ENCODE data around the gene SRXN1.

SRXN1 gene

GRCh38 chr20:635893-636338 is 17.1 kb downstream of the SRXN1 start:
- DNase-seq (ENCODE audit: low spot score), result no peak

- no peak for DNase-seq (ENCODE audit: low spot score)
Measured at GRCh38 chr20:635028-635892, 17.7 kb downstream of the SRXN1 start.

GRCh38 chr20:634148-634925 is 18.7 kb downstream of the SRXN1 start:
- DNase-seq (ENCODE audit: low spot score), result no peak

GRCh38 chr20:631101-631500 is 21.9 kb downstream of the SRXN1 start:
- no peak for DNase-seq (ENCODE audit: low spot score)

- DNase-seq (ENCODE audit: low spot score), result no peak
Measured at GRCh38 chr20:626579-626978, 26.4 kb downstream of the SRXN1 start.

GRCh38 chr20:625360-625932 is 27.6 kb downstream of the SRXN1 start:
- no peak for DNase-seq (ENCODE audit: low spot score)

GRCh38 chr20:623704-624103 is 29.3 kb downstream of the SRXN1 start:
- no peak for DNase-seq (ENCODE audit: low spot score)

- no peak for DNase-seq (ENCODE audit: low spot score)
Measured at GRCh38 chr20:623021-623420, 30.0 kb downstream of the SRXN1 start.

GRCh38 chr20:622161-622560 is 30.8 kb downstream of the SRXN1 start:
- no peak for DNase-seq (ENCODE audit: low spot score)

- DNase-seq (ENCODE audit: low spot score), result no peak
Measured at GRCh38 chr20:621125-621756, 31.8 kb downstream of the SRXN1 start.

GRCh38 chr20:620246-620645 is 32.8 kb downstream of the SRXN1 start:
- DNase-seq (ENCODE audit: low spot score), result no peak

GRCh38 chr20:618980-619379 is 34.0 kb downstream of the SRXN1 start:
- no peak for DNase-seq (ENCODE audit: low spot score)

GRCh38 chr20:617934-618690 is 34.9 kb downstream of the SRXN1 start:
- no peak for DNase-seq (ENCODE audit: low spot score)

- DNase-seq (ENCODE audit: low spot score), result no peak
Measured at GRCh38 chr20:615514-615913, 37.5 kb downstream of the SRXN1 start.

GRCh38 chr20:611843-612185 is 41.2 kb downstream of the SRXN1 start:
- no peak for DNase-seq (ENCODE audit: low spot score)

- DNase-seq (ENCODE audit: low spot score), result no peak
Measured at GRCh38 chr20:611047-611842, 41.8 kb downstream of the SRXN1 start.

- DNase-seq (ENCODE audit: low spot score), result peak; percentile 10
Measured at GRCh38 chr20:610130-611046, 42.6 kb downstream of the SRXN1 start, which contains the start of gene TCF15. Gene TCF15, minus strand, starts transcription at chr20:610309. Its CDS starts 72 bp downstream, at chr20:610237.

GRCh38 chr20:609371-609964 is 43.5 kb downstream of the SRXN1 start:
- DNase-seq (ENCODE audit: low spot score), result no peak

GRCh38 chr20:608970-609369 is 44.0 kb downstream of the SRXN1 start:
- no peak for DNase-seq (ENCODE audit: low spot score)
